DMS114 treated with DMSO at 0.1 percent for 48 hours (cell line): Measurements from ENCODE around the gene PCDHGB3.
"Not testable (repeated sequence)": the region's sequence is repeated elsewhere in the genome, so short reads cannot be mapped to it uniquely, and the experiment has no call there.

Experiments used
- DNase-seq: peaks from one replicate; lab custom pipeline; 2025; ENCODE audit not compliant: unreplicated experiment; lab: John Stamatoyannopoulos, UW

The PCDHGB3 gene

GRCh38 chr5:141369994-141370848, at the start of gene PCDHGB3:
Gene PCDHGB3, plus strand, starts transcription at chr5:141370242. Its CDS starts 153 bp downstream, at chr5:141370395.
- no peak for DNase-seq

DNA sequence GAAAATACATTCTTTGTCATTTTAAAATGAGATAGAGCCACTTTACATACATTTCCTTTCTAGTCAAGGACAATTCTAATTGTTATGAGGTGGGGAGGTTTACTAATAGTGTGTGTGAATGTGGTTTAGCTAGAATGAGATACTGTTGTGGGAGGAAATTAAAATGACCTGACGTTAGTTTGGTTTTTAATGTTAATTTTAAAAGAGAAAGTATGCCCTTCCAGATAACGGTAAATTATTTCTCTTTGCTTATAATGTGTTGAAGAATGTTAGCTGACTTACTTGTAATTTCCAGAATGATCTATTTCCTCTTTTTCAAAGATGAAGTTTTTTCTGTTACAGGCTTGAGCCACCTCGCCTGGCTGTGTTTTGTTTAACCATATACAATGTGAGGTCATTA, 47.8 kb upstream of the PCDHGB3 start:
- DNase-seq = no peak

DNA sequence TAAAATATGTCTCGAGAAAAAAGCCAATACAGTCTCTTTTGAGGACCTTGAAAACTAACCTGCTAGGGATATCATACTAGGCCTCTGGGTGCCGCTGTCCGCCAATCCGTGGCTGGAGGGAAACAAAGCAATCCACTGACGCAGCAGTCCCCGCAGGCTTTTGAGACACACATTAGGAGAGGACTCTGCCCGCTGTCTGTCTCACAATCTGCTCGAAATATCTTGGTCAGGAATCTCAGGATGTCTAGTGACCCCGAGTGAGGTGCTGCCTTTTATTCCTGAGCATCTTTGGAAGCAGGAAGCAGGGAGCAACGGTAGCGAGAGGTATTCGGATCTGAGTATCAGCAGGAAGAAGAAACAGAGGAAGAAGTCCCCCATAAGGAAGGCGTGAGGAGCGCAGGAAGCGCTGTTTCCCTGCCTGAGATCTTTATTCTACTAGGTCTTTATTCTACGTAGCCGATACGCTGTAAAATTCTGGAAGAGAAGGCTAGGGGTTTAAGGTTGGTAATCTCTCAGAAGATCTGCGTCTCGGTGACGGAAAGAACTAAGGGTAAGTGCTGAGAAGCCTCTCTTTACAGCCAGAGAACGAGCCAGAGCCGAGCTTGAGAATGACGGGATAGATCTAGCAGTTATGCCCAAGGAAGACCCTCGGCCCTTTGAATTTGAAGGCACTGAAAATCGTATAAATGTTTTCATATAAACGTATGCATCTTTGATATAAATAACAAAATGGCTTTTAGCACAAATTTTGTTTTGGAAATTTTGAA, 43.8 kb upstream of the PCDHGB3 start:
- DNase-seq = peak; percentile 26

- DNase-seq = no peak
Observed at GRCh38 chr5:141328231-141328630, 41.8 kb upstream of the PCDHGB3 start.

DNA sequence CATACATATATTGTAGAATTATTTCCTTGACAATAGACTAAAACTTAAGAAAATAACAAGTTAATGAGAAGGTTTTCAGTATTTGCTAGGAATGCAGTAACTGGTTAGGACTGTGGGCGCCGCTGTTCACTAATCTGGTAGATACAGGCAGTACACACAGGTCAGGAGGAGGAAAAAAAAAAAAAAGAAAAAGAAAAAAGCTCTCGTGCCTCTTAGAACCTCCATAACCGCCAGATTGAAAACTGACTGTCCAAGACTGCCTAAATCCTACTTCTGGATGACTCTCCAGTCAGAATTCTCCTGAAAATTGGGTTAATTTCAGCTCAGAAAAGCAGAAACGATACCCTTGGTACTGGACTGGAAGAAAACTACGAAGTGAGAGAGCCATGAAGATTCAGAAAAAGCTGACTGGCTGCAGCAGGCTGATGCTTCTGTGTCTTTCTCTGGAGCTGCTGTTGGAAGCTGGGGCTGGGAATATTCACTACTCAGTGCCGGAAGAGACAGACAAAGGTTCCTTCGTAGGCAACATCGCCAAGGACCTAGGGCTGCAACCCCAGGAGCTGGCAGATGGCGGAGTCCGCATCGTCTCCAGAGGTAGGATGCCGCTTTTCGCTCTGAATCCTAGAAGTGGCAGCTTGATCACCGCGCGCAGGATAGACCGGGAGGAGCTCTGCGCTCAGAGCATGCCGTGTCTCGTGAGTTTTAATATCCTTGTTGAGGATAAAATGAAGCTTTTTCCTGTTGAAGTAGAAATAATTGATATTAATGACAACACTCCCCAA, 39.6 kb upstream of the PCDHGB3 start, which contains the start of gene PCDHGA1:
PCDHGA1 (plus strand) TSS at position 216 of the 782 bp plus-strand sequence.
- no peak for DNase-seq

DNA sequence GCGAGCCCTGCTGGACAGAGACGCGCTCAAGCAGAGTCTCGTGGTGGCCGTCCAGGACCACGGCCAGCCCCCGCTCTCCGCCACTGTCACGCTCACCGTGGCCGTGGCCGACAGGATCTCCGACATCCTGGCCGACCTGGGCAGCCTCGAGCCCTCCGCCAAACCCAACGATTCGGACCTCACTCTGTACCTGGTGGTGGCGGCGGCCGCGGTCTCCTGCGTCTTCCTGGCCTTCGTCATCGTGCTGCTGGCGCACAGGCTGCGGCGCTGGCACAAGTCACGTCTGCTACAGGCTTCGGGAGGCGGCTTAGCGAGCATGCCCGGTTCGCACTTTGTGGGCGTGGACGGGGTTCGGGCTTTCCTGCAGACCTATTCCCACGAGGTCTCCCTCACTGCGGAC, 37.5 kb upstream of the PCDHGB3 start:
- not testable (repeated sequence) for DNase-seq

- DNase-seq = no peak
Observed at GRCh38 chr5:141338538-141339306, 31.3 kb upstream of the PCDHGB3 start, which contains the start of gene PCDHGA2. Gene PCDHGA2, plus strand, starts transcription at chr5:141338760.

- DNase-seq = not testable (repeated sequence)
Observed at GRCh38 chr5:141340781-141341354, 29.2 kb upstream of the PCDHGB3 start.

DNA sequence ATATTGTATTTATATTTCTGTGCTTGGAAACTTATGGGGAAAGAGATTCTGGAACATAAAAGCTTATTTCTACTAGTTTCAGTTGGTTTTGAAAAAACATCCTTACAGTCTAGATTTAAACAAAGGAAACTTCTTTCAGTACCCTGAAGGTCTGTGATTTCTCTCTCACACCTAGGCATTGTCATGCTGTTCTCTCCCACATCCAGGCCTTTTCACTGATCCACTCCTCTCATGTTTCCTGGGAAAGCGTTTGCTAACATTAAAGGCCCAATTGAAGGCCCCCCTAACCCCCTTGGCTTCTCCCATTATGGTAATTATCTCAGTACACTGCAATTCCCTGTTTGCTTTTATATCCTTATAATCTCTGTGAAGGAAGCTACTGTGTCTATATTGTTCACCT, 27.3 kb upstream of the PCDHGB3 start:
- DNase-seq = no peak

DNA sequence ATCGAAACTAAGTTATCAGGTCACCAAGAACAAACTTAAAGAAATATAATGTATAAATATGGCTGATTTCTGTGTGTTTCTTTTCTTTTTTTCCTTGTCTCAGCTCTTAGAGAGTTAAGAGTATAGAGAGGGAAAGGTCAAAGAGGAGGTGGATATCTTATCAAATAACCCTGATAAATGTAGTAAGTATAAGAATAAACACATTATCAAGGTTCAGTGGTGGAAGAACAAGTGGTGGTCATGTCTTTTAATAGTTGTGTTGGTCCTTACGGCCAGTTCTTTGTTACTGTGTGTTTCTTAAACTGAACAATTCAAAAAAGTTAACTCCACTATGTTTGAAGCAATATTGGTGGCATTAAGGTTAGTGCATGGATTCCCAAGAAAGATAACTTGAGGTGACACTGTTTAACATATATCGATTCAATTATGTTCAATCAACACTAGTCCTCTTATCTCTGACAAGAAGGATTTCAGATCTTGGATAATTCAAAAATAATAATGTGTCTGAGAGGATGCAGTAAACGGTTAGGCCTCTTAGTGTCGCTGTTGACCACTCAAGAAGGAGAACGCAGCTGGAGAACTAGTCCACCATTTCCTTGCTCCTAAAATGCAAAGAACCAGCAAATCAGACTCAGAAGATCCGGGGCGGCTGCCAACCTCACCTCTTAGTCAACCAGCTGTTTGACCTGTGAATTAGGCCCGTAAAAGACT, 26.6 kb upstream of the PCDHGB3 start, which contains the start of gene PCDHGA3:
PCDHGA3 (plus strand) TSS at position 588 of the 711 bp plus-strand sequence. CDS start 205 bp downstream, outside the sequence.
- DNase-seq = peak; percentile 76

- DNase-seq = peak; percentile 52
Observed at GRCh38 chr5:141343953-141344463, 26.0 kb upstream of the PCDHGB3 start.

- no peak for DNase-seq
Observed at GRCh38 chr5:141345327-141345726, 24.7 kb upstream of the PCDHGB3 start.

DNA sequence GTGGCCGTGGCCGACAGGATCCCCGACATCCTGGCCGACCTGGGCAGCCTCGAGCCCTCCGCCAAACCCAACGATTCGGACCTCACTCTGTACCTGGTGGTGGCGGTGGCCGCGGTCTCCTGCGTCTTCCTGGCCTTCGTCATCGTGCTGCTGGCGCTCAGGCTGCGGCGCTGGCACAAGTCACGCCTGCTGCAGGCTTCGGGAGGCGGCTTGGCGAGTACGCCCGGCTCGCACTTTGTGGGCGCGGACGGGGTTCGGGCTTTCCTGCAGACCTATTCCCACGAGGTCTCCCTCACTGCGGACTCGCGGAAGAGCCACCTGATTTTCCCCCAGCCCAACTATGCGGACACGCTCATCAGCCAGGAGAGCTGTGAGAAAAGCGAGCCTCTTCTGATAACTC, 24.0 kb upstream of the PCDHGB3 start:
- not testable (repeated sequence) for DNase-seq

GRCh38 chr5:141349917-141350619, 20.0 kb upstream of the PCDHGB3 start, which contains the start of gene PCDHGB1:
Gene PCDHGB1, plus strand, starts transcription at chr5:141350099. Its CDS starts 162 bp downstream, at chr5:141350261.
- DNase-seq = no peak

- DNase-seq = no peak
Observed at GRCh38 chr5:141351591-141351990, 18.5 kb upstream of the PCDHGB3 start.

DNA sequence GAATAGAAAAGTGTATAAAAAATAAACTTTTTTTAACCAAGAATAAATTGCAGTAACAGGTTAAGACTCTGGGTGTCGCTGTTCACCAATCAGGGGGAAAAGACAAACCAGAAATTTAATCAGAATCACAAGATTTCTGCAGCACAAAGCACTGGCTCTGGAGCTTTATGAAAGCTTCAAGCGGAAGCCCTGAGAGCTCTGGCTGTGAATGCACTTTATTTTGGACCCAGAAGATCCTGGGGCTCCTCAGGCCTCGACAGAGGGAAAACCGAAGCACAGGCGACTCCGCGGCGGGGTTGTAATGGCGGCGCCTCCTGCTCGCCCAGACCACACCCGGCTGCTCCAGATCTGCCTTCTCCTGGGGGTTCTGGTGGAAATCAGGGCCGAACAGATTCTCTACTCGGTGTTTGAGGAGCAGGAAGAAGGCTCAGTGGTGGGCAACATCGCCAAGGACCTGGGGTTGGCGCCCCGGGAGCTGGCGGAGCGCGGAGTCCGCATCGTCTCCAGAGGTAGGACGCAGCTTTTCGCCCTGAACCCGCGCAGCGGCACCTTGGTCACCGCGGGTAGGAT, 15.1 kb upstream of the PCDHGB3 start, which contains the start of gene PCDHGA4:
PCDHGA4 (plus strand) TSS at position 122 of the 570 bp plus-strand sequence; CDS start at position 209, 87 bp downstream.
- DNase-seq = no peak

GRCh38 chr5:141355641-141356040, 14.4 kb upstream of the PCDHGB3 start:
- DNase-seq = no peak

DNA sequence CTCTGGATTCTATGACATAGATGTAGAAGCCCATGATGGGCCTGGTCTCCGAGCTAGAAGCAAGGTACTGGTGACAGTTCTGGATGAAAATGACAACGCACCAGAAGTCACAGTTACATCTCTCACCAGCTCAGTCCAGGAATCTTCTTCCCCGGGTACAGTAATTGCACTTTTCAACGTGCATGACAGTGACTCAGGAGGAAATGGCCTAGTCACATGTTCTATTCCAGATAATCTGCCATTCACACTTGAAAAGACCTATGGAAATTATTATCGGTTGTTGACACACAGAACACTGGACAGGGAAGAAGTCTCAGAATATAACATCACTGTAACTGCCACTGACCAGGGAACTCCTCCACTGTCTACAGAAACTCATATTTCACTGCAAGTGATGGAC, 13.9 kb upstream of the PCDHGB3 start:
- DNase-seq = no peak
